GM12874 (cell line): ENCODE data around the gene TRIOBP.

Experiments used
- TF ChIP-seq, protein P1 (sequence below): IDR thresholded peaks from 2 replicates; pipeline ENCODE4 v1.5.1; 2011; ENCODE audit warnings: low read depth, mild to moderate bottlenecking, control low read depth, low read length, moderate library complexity; ENCODE audit not compliant: insufficient read depth

Gene TRIOBP

DNA sequence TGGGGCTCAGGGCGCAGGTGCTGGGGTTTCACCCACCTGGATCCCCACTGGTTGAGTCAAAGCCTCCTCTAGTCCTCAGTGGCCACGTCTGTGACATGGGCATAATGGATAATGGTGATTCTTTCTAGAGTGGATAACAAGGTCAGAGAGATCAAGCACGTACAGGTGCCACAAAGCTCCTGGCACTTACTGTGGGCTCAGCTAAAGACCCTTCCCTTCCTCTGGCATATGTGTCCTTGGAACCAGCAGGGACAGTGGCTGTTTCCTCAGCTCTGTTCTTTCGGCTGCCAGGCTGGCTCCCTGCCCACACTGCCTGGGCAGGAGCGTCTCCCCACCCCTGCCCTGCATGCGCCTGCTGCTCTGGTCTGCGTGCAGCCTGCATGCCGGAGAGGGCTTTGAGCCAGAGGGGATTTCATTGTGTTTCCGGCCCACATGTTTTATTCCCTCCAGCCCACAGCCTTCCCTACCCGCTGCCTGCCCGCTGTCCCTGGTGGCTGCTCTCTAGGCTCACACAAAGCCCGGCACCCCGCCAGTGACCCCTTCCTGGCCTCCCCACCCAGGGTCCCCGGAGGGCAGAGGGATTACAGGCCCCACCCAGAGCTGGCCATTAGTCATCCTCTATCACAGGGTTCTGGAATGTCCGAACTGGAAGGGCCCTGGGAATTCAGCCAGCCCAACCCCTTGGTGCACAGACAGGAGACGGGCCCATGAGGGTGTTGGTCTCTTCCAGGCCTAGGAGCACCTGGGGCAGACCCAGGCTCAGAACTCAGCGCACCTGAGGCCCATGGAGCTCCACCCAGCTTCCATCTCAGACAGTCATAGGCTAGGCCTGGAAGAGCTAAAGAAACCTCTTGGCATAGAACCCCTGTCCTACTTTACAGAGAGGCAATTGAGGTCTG lies 55.6 kb downstream of the TRIOBP start:
- TF ChIP-seq, protein P1, sequence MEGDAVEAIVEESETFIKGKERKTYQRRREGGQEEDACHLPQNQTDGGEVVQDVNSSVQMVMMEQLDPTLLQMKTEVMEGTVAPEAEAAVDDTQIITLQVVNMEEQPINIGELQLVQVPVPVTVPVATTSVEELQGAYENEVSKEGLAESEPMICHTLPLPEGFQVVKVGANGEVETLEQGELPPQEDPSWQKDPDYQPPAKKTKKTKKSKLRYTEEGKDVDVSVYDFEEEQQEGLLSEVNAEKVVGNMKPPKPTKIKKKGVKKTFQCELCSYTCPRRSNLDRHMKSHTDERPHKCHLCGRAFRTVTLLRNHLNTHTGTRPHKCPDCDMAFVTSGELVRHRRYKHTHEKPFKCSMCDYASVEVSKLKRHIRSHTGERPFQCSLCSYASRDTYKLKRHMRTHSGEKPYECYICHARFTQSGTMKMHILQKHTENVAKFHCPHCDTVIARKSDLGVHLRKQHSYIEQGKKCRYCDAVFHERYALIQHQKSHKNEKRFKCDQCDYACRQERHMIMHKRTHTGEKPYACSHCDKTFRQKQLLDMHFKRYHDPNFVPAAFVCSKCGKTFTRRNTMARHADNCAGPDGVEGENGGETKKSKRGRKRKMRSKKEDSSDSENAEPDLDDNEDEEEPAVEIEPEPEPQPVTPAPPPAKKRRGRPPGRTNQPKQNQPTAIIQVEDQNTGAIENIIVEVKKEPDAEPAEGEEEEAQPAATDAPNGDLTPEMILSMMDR = no peak

- TF ChIP-seq, protein P1 = no peak
These were observed 56.9 kb downstream of the TRIOBP start for GRCh38 chr22:37753746-37754145.

- TF ChIP-seq, protein P1 = no peak
These were observed 60.8 kb downstream of the TRIOBP start for GRCh38 chr22:37757663-37758062.

DNA sequence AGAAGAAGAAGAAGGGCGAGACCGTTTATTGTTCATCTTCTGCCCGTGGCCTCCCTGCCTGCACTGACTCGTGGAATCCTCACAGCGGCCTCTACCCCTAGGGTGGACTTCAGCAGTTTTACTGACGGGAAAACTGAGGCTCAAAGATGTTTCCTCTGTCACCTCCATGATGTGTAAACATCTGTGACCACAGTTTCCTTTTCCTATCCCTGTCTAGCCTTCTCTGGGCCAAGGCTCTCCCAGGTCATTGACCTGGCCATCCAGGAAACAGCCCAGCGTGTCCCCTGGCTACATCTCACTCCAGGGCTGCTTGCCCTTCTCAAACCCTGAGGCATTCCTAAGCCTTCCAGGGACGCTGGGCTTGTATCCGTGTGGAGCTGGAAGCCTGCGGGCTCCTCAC lies 61.8 kb downstream of the TRIOBP start:
- TF ChIP-seq, protein P1 = no peak

DNA sequence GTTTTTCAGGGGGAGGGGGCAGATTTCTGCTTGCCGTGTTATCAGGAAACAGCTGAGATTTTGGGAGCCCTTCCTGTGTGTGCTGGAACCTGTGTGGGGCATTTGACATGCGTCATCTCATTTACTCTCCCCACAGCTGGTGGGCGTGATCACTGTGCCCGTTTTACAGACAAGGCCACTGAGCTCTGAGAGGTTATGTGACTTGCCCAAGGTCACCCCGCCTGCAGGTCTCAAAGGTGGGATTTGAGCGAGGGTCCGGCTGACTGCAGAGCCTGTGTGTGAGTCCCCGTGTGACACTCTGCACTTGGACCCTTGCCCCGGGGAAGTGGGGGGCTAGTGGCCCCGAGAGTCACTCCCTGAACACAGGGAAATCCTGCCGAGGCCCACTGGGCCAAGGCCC lies 62.4 kb downstream of the TRIOBP start:
- TF ChIP-seq, protein P1 = no peak

- TF ChIP-seq, protein P1 = no peak
These were observed 63.3 kb downstream of the TRIOBP start for GRCh38 chr22:37760152-37760551.

DNA sequence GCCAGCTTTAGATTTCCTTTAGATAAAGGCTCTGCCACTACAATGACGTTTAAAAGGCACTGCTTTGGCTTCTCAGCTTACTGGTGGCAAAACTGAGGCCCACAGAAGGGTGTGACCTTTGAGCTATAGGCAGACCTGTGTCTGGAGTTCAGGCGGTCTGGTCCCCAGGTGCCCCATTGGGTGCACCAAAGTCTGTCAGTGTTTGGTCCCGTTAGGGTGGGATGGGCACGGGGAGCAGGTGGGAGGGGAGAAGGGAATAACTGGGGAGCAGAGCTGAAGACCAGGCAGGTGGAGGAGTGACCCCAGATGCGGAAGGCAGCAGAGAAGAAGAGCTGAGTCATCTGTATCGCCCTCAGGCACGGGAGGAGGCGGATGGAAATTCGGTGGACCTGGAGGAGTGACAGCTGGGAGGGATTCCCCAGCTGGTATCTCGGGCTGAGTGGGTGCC lies 65.6 kb downstream of the TRIOBP start:
- TF ChIP-seq, protein P1 = no peak
